Mesenchymal stem cell (in vitro differentiated cells and primary cell): ENCODE data around the gene LSR.

Experiments
- DNase-seq: peaks from one replicate; pipeline ENCODE4 v3.0.0-alpha.2; 2013
- H2AFZ ChIP-seq: one replicate; pipeline ENCODE4 v1.6.1; 2013; ENCODE audit warnings: low read depth, mild to moderate bottlenecking, control low read depth, inconsistent platforms, low read length, moderate library complexity
- H2AK5ac ChIP-seq: 2 replicates; pipeline ENCODE4 v1.6.1; 2013; ENCODE audit warnings: low read length, moderate library complexity, mild to moderate bottlenecking, inconsistent platforms; ENCODE audit not compliant: severe bottlenecking
- H2BK120ac ChIP-seq: one replicate; pipeline ENCODE4 v1.6.1; 2013; ENCODE audit warnings: low read depth, mild to moderate bottlenecking, inconsistent platforms, low read length, moderate library complexity
- H2BK12ac ChIP-seq, 2 experiments: one replicate each; pipeline ENCODE4 v1.6.1; 2013; ENCODE audit warnings: inconsistent platforms in 2 of 2, low read length in 2 of 2, mild to moderate bottlenecking in 2 of 2, moderate library complexity in 2 of 2, control low read depth in 1 of 2
- H2BK15ac ChIP-seq: one replicate; pipeline ENCODE4 v1.6.1; 2013; ENCODE audit warnings: mild to moderate bottlenecking, low read depth, inconsistent platforms; ENCODE audit not compliant: poor library complexity, severe bottlenecking
- H2BK5ac ChIP-seq: 2 replicates; pipeline ENCODE4 v1.6.1; 2013; ENCODE audit warnings: low read depth, mild to moderate bottlenecking, low read length, control low read depth, inconsistent platforms; ENCODE audit not compliant: poor library complexity, severe bottlenecking
- H3K14ac ChIP-seq, 2 experiments: one replicate each; pipeline ENCODE4 v1.6.1; 2013; ENCODE audit warnings: inconsistent platforms in 2 of 2, low read length in 2 of 2, control low read depth in 1 of 2, mild to moderate bottlenecking in 1 of 2, moderate library complexity in 1 of 2
- H3K18ac ChIP-seq, 2 experiments: one replicate each; pipeline ENCODE4 v1.6.1; 2013; ENCODE audit warnings: inconsistent platforms in 2 of 2, low read length in 2 of 2, control low read depth in 1 of 2, low read depth in 1 of 2, mild to moderate bottlenecking in 1 of 2
- H3K23ac ChIP-seq, 2 experiments: one replicate each; pipeline ENCODE4 v1.6.1; 2013; ENCODE audit warnings: inconsistent platforms in 2 of 2, low read length in 2 of 2, mild to moderate bottlenecking in 2 of 2, moderate library complexity in 2 of 2, control low read depth in 1 of 2
- H3K27ac ChIP-seq: 2 replicates; pipeline ENCODE4 v1.5.1; 2013; ENCODE audit warnings: mild to moderate bottlenecking, moderate library complexity, low read length, control low read depth, inconsistent platforms; ENCODE audit not compliant: poor library complexity, severe bottlenecking
- H3K27me3 ChIP-seq, 2 experiments: 2 replicates each; pipeline versions ENCODE4 v1.6.1 to v1.7.0; 2013; ENCODE audit warnings: low read length in 2 of 2, mild to moderate bottlenecking in 2 of 2, moderate library complexity in 2 of 2, control low read depth in 1 of 2, inconsistent platforms in 1 of 2; ENCODE audit not compliant: control insufficient read depth in 1 of 2, insufficient read depth in 1 of 2
- H3K36me3 ChIP-seq, 2 experiments: 2 replicates each; pipeline versions ENCODE4 v1.6.1 to v1.7.0; 2013; ENCODE audit warnings: low read length in 2 of 2, control low read depth in 1 of 2, inconsistent platforms in 1 of 2, low read depth in 1 of 2, mild to moderate bottlenecking in 1 of 2; ENCODE audit not compliant: insufficient read depth in 2 of 2, control insufficient read depth in 1 of 2
- H3K4ac ChIP-seq, 2 experiments: one replicate each; pipeline ENCODE4 v1.6.1; 2013; ENCODE audit warnings: inconsistent platforms in 2 of 2, low read length in 2 of 2, mild to moderate bottlenecking in 2 of 2, moderate library complexity in 2 of 2, control low read depth in 1 of 2, low read depth in 1 of 2
- H3K4me1 ChIP-seq: 2 replicates; pipeline ENCODE4 v1.6.1; 2013; ENCODE audit warnings: low read depth, low read length, control low read depth; ENCODE audit not compliant: control insufficient read depth, insufficient read depth
- H3K4me2 ChIP-seq: 2 replicates; pipeline ENCODE4 v1.6.1; 2013; ENCODE audit warnings: low read length, mild to moderate bottlenecking, inconsistent platforms; ENCODE audit not compliant: poor library complexity, severe bottlenecking
- H3K4me3 ChIP-seq, 2 experiments: 2 replicates each; pipeline versions ENCODE4 v1.5.1 to v1.7.0; 2013; ENCODE audit warnings: low read length in 2 of 2, mild to moderate bottlenecking in 2 of 2, control low read depth in 1 of 2, low read depth in 1 of 2; ENCODE audit not compliant: insufficient read depth in 1 of 2
- H3K79me1 ChIP-seq: replicated peaks from 2 replicates; pipeline ENCODE4 v1.6.1; 2013; ENCODE audit warnings: mild to moderate bottlenecking, control low read depth, low read length, inconsistent platforms; ENCODE audit not compliant: poor library complexity, severe bottlenecking
- H3K9ac ChIP-seq: 2 replicates; pipeline ENCODE4 v1.7.0; 2013; ENCODE audit warnings: mild to moderate bottlenecking, low read length, moderate library complexity
- H3K9me3 ChIP-seq: 2 replicates; pipeline ENCODE4 v1.7.0; 2013; ENCODE audit warnings: mild to moderate bottlenecking, low read length; ENCODE audit not compliant: control insufficient read depth
- H4K8ac ChIP-seq: one replicate; pipeline ENCODE4 v1.6.1; 2013; ENCODE audit warnings: inconsistent platforms, mild to moderate bottlenecking, low read length, moderate library complexity
- H4K91ac ChIP-seq: one replicate; pipeline ENCODE4 v1.6.1; 2013; ENCODE audit warnings: mild to moderate bottlenecking, low read length, inconsistent platforms
- WGBS: methylation state at CpG from one replicate; pipeline ENCODE4 v1.1.7; 2013; ENCODE audit warnings: mixed read lengths; 5-methylcytosine and 5-hydroxymethylcytosine counted together

LSR gene

DNA sequence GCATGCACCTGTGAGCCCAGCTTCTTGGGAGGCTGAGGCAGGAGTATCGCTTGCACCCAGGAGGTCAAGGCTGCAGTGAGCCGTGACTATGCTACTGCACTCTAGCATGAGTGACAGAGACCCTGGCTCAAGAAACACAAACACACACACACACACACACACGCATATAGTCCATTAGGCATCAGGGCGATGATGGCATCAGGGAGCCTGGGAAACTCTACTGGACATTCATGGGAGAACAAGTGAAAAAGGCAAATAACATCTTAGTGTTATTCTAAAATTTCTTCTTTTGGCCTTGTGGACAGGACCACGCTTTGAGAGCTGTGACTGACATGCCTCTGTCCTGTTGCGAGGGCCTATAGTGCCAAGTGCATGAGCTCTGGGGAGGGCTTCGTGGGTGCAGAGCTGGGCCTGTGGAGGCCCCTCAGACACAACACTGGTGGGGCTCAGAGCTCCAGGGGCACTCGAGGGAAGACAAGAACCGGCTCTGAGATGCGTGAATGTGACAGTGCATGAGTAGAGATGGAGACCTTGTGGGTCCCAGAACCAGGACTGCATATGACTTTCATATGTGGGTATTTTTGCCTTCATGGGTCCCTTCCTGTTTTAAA, 12.0 kb downstream of the LSR start:
- H3K9ac ChIP-seq, result no peak overlapping the region
- 88% methylated on average over 9 of the region's 10 CpGs for WGBS
- H3K14ac ChIP-seq, result no peak overlapping the region
- no peak overlapping the region for H2BK5ac ChIP-seq
- no peak overlapping the region for H3K4me3 ChIP-seq
- no peak overlapping the region for H3K27ac ChIP-seq
- H3K79me1 ChIP-seq, result no peaks in the 10 kb centered on the region
- H2BK15ac ChIP-seq, result no peak overlapping the region
- H3K18ac ChIP-seq, result no peak overlapping the region
- no peak overlapping the region for H4K8ac ChIP-seq
- no peak overlapping the region for H3K4me2 ChIP-seq
- no peak overlapping the region for H4K91ac ChIP-seq
- H2BK12ac ChIP-seq, result no peak overlapping the region
- H2BK120ac ChIP-seq, result no peak overlapping the region
- H2AFZ ChIP-seq, result no peak overlapping the region
- H3K9me3 ChIP-seq, result no peaks in the 10 kb centered on the region
- H3K23ac ChIP-seq, result no peak overlapping the region
- peaks cover 0 to 6% of the 10 kb centered on the region in 2 experiments for H3K36me3 ChIP-seq
- H2AK5ac ChIP-seq, result no peak overlapping the region
- H3K4me1 ChIP-seq, result peaks cover 6% of the 10 kb centered on the region
- peaks cover 16 to 46% of the 10 kb centered on the region in 2 experiments for H3K27me3 ChIP-seq
- DNase-seq, result no peak
- no peak overlapping the region for H3K4ac ChIP-seq

GRCh38 chr19:35261356-35262100, 12.7 kb downstream of the LSR start:
- Histone ChIP-seq H3K23ac (no peak overlapping the region), H2AK5ac (no peak overlapping the region), H4K91ac (no peak overlapping the region), H3K4me2 (no peak overlapping the region), H3K27ac (no peak overlapping the region), H3K14ac (no peak overlapping the region), H3K79me1 (peaks cover under 1% of the 10 kb centered on the region), H3K4me3 (no peak overlapping the region), H3K4ac (no peak overlapping the region), H3K9ac (no peak overlapping the region), H3K4me1 (peaks cover 9% of the 10 kb centered on the region), H2BK12ac (no peak overlapping the region), H3K18ac (no peak overlapping the region), H3K9me3 (no peaks in the 10 kb centered on the region), H4K8ac (no peak overlapping the region), H3K27me3 (peaks cover 16 to 42% of the 10 kb centered on the region in 2 experiments), H2BK120ac (no peak overlapping the region), H2AFZ (no peak overlapping the region), H2BK15ac (no peak overlapping the region), H2BK5ac (no peak overlapping the region), H3K36me3 (peaks cover 6 to 11% of the 10 kb centered on the region in 2 experiments)
- no peak for DNase-seq
- 85% methylated on average over 12 of the region's 12 CpGs for WGBS

DNA sequence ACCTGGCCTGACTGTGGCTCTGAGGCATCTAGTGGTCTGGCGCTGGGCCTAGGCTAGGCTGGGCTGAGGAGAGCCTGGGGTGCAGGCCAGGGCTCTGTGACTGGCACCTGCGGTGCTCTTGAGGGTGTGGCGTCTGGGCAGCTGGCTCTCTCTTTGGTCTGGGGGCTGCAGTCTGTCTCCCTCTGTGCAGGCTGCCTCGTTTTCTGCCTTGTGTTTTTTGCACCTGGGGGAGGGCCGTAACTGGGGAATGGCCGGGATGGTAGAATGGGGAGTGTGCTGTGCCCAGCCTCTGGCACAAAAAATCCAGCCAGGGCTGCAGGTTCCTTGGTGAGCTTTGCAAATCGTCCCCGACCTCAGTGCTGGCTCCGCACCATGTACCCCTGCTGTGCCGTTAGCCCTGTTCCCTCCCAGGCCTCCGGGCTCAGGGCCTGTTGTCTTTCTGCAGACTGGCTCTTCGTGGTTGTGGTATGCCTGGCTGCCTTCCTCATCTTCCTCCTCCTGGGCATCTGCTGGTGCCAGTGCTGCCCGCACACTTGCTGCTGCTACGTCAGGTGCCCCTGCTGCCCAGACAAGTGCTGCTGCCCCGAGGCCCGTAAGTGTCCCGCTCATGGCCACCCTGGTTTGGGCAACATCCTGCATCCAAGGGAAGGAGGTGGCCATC, 13.4 kb downstream of the LSR start:
- Histone ChIP-seq H3K14ac (no peak overlapping the region), H3K23ac (no peak overlapping the region), H2BK5ac (no peak overlapping the region), H3K27ac (no peak overlapping the region), H3K9me3 (no peaks in the 10 kb centered on the region), H4K8ac (no peak overlapping the region), H2BK15ac (no peak overlapping the region), H2BK120ac (no peak overlapping the region), H3K4me1 (peaks cover 16% of the 10 kb centered on the region), H3K36me3 (peaks cover 6 to 12% of the 10 kb centered on the region in 2 experiments), H3K4me2 (no peak overlapping the region), H3K9ac (no peak overlapping the region), H3K27me3 (peaks cover 16 to 37% of the 10 kb centered on the region in 2 experiments), H3K4ac (no peak overlapping the region), H3K4me3 (no peak overlapping the region), H4K91ac (peak overlapping the region; percentile 1), H3K79me1 (peaks cover 7% of the 10 kb centered on the region), H2AK5ac (no peak overlapping the region), H2BK12ac (no peak overlapping the region), H2AFZ (no peak overlapping the region), H3K18ac (no peak overlapping the region)
- 89% methylated on average over 17 of the region's 17 CpGs for WGBS
- DNase-seq, result no peak
